ENCODE measurements around the gene CTRL. TPM values are rescaled to one million over a fixed set of nuclear protein-coding genes. Genes with fewer than 3 reads are reported as not detected.

Gene CTRL
- total RNA-seq (1 to 10 TPM; 1.5 to 4.4 (median 2.5) TPM), polyA plus RNA-seq (1 to 10 TPM in 1 of 2 donors, under 1 TPM in 1; 0.35 to 2.5 TPM)
- long read RNA-seq, donor 1, partial matches to known transcripts: 2 of 8 reads
- long read RNA-seq, donor 1, other reads (novel, unspliced or antisense): 5 of 8 reads
- long read RNA-seq, donor 2: 0 reads
- long read RNA-seq, donor 3, partial matches to known transcripts: 0 of 1 reads
- long read RNA-seq, donor 3, other reads (novel, unspliced or antisense): 1 of 1 reads

GRCh38 chr16:67931712-67932461, at the start of gene CTRL:
CTRL (minus strand) TSS chr16:67931862; CDS start chr16:67931852, 10 bp downstream.
- H3K36me3 ChIP-seq: no peaks in the 10 kb centered on the region
- no peak within 1 kb of the TSS for H3K4me3 ChIP-seq
- H3K9me3 ChIP-seq: no peaks in the 10 kb centered on the region
- H3K4me1 ChIP-seq (ENCODE audit: insufficient read depth): peaks cover 7% of the 10 kb centered on the region
- 41 to 45% (median 42%) methylated on average over 15 of the region's 15 CpGs for WGBS, 3 donors
- peak in 4 of 5 donors; percentile 29 to 73 (median 62) for DNase-seq
- H3K27me3 ChIP-seq: no peaks in the 10 kb centered on the region
- H3K27ac ChIP-seq: peak within 1 kb of the TSS; percentile 40 to 52
- intact Hi-C loops (cut with DNase I): loop anchor here in 2 of 4 donors (5.0 to 10.0 kb wide), 2 partner anchors 255 to 267 kb away; partner anchors contain the start of genes ACD (in 1 of the 2), C16orf86 (in 1 of the 2), ENKD1 (in 1 of the 2) and PARD6A (in 1 of the 2)
- TF ChIP-seq CTCF (IDR thresholded peaks at IDR 0.05) (peak in 1 of 3 donors; percentile 29), POLR2A (IDR thresholded peaks at IDR 0.05) (no peak)

GRCh38 chr16:67979955-67980678, 48.5 kb upstream of the CTRL start, which contains the start of gene DPEP3:
DPEP3 (minus strand) TSS chr16:67980499; CDS start chr16:67980380, 119 bp downstream.
- intact Hi-C loops (cut with DNase I): no loop called here
- Histone ChIP-seq H3K27ac (no peak within 1 kb of the TSS), H3K4me1 (ENCODE audit: insufficient read depth) (no peaks in the 10 kb centered on the region), H3K36me3 (no peaks in the 10 kb centered on the region), H3K4me3 (no peak within 1 kb of the TSS), H3K27me3 (no peaks in the 10 kb centered on the region), H3K9me3 (no peaks in the 10 kb centered on the region)
- 52 to 67% (median 62%) methylated on average over 41 to 62 of the region's 62 CpGs for WGBS, 3 donors
- TF ChIP-seq CTCF (IDR thresholded peaks at IDR 0.05) (no peak), POLR2A (IDR thresholded peaks at IDR 0.05) (no peak), EP300 (IDR thresholded peaks at IDR 0.05) (no peak)
- DNase-seq: no peak

- no peak for DNase-seq
- intact Hi-C loops (cut with DNase I): no loop called here
- Histone ChIP-seq H3K9me3 (no peaks in the 10 kb centered on the region), H3K36me3 (no peaks in the 10 kb centered on the region), H3K27me3 (no peaks in the 10 kb centered on the region), H3K4me1 (ENCODE audit: insufficient read depth) (no peaks in the 10 kb centered on the region), H3K4me3 (no peak overlapping the region), H3K27ac (no peak overlapping the region)
- TF ChIP-seq EP300 (IDR thresholded peaks at IDR 0.05) (no peak), POLR2A (IDR thresholded peaks at IDR 0.05) (no peak), CTCF (IDR thresholded peaks at IDR 0.05) (no peak)
- 77 to 80% (median 79%) methylated on average over 9 of the region's 9 CpGs for WGBS, 3 donors
These were observed 46.0 kb upstream of the CTRL start for GRCh38 chr16:67977469-67978227.

- no peaks in the 10 kb centered on the region for H3K27me3 ChIP-seq
- no peaks in the 10 kb centered on the region for H3K36me3 ChIP-seq
- intact Hi-C loops (cut with DNase I): no loop called here
- H3K4me3 ChIP-seq: no peak overlapping the region
- DNase-seq: no peak
- H3K4me1 ChIP-seq (ENCODE audit: insufficient read depth): no peaks in the 10 kb centered on the region
- TF ChIP-seq EP300 (IDR thresholded peaks at IDR 0.05) (no peak), CTCF (IDR thresholded peaks at IDR 0.05) (no peak), POLR2A (IDR thresholded peaks at IDR 0.05) (no peak)
- no peaks in the 10 kb centered on the region for H3K9me3 ChIP-seq
- H3K27ac ChIP-seq: no peak overlapping the region
- 65 to 80% (median 65%) methylated on average over 4 to 5 of the region's 5 CpGs for WGBS, 3 donors
These were observed 45.3 kb upstream of the CTRL start for GRCh38 chr16:67977005-67977404.

Measured in ovary (tissue), 10 donors.